ENCODE results near the gene CUX1. TPM values are rescaled to one million over a fixed set of nuclear protein-coding genes. Genes with fewer than 3 reads are reported as not detected.

CUX1 gene
- total RNA-seq, 2 experiments from 2014 or later, result 21.1 to 22.4 TPM

DNA sequence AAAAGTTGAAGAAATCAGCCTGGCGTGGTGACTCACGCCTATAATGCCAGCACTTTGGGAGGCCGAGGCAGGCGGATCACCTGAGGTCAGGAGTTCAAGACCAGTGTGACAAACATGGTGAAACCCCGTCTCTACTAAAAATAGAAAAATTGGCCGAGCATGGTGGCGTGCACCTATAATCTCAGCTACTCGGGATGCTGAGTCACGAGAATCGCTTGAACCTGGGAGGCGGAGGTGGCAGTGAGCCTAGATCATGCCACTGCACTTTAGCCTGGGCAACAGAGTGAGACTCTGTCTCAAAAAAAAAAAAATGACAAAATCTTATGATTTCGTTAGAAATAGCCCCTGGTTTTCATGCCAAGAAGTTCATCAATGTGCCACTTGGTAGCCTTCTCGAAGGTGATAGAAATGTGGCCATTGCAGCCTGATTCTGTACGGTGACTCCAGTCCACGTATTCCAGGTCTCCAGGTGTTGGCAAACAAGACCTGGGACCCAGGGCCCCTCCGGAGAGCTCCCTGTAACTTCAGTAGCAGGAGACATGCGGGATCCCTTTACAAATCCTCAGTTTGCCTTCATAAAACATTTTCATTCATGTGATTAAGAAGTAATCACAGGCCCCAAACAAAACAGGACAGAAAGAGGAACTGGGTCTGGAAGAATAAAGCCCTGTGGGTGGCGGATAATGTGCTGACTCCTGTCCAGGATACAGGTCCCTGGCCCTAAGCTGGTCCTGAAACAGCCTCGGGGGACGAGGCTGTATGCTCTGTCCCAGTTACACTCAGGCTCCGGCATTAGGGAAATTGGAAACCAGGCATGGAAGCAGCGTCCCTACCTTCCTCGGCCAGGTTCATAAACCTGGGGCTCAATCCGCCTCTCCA, 262.0 kb downstream of the CUX1 start:
- Mint-ChIP-seq H3K9me3 (no peaks in the 10 kb centered on the region), H3K27me3 (no peaks in the 10 kb centered on the region), H3K4me1 (no peaks in the 10 kb centered on the region), H3K4me3 (no peak overlapping the region), H3K27ac (no peak overlapping the region), H3K36me3 (ENCODE audit: low read depth) (no peaks in the 10 kb centered on the region)
- no peak for DNase-seq
- ChIA-PET POLR2A (no interaction called here), CTCF (no interaction called here)

DNA sequence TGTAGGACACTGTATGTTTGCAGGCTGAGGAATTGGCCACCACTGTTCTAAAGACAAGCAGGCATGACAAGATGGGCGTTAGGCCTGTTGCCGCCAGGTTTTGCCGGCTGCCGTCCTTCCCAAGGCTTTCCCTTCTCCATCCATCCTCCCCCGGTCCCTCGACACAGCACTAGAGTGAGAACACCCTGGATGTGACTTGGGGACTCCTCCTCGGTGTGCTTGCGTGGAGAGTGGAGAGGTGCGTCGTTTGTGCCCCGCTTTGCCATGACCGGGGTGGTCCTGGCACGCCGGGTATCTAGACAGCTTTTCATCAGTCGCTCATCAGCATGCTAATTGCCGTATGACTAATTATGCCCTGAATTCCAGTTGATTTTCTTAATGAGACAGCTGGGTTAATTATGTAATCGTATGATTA, 262.6 kb downstream of the CUX1 start:
- Mint-ChIP-seq H3K4me1 (no peaks in the 10 kb centered on the region), H3K36me3 (ENCODE audit: low read depth) (no peaks in the 10 kb centered on the region), H3K9me3 (no peaks in the 10 kb centered on the region), H3K27me3 (no peaks in the 10 kb centered on the region), H3K4me3 (no peak overlapping the region), H3K27ac (no peak overlapping the region)
- ChIA-PET CTCF (no interaction called here), POLR2A (no interaction called here)
- no peak for DNase-seq

GRCh38 chr7:102080434-102081243, 263.2 kb downstream of the CUX1 start:
- H3K9me3 Mint-ChIP-seq, result peaks cover 5% of the 10 kb centered on the region
- CTCF ChIA-PET, result no interaction called here
- DNase-seq, result no peak
- H3K36me3 Mint-ChIP-seq (ENCODE audit: low read depth), result peaks cover 3% of the 10 kb centered on the region
- H3K27me3 Mint-ChIP-seq, result no peaks in the 10 kb centered on the region
- no peak overlapping the region for H3K4me3 Mint-ChIP-seq
- H3K4me1 Mint-ChIP-seq, result no peaks in the 10 kb centered on the region
- no peak overlapping the region for H3K27ac Mint-ChIP-seq
- POLR2A ChIA-PET, result no interaction called here

GRCh38 chr7:102081244-102081627, 263.8 kb downstream of the CUX1 start:
- ChIA-PET CTCF (no interaction called here), POLR2A (no interaction called here)
- no peak overlapping the region for H3K4me3 Mint-ChIP-seq
- no peaks in the 10 kb centered on the region for H3K27me3 Mint-ChIP-seq
- peaks cover 6% of the 10 kb centered on the region for H3K36me3 Mint-ChIP-seq (ENCODE audit: low read depth)
- peaks cover 8% of the 10 kb centered on the region for H3K9me3 Mint-ChIP-seq
- no peak overlapping the region for H3K27ac Mint-ChIP-seq
- no peak for DNase-seq
- no peaks in the 10 kb centered on the region for H3K4me1 Mint-ChIP-seq

GRCh38 chr7:102082693-102083368, 265.4 kb downstream of the CUX1 start:
- no peaks in the 10 kb centered on the region for H3K4me1 Mint-ChIP-seq
- no peak overlapping the region for H3K4me3 Mint-ChIP-seq
- peaks cover 6% of the 10 kb centered on the region for H3K36me3 Mint-ChIP-seq (ENCODE audit: low read depth)
- POLR2A ChIA-PET, result no interaction called here
- CTCF ChIA-PET, result no interaction called here
- peaks cover 9% of the 10 kb centered on the region for H3K9me3 Mint-ChIP-seq
- no peak overlapping the region for H3K27ac Mint-ChIP-seq
- H3K27me3 Mint-ChIP-seq, result no peaks in the 10 kb centered on the region
- DNase-seq, result no peak

- Mint-ChIP-seq H3K27ac (no peak overlapping the region), H3K9me3 (peaks cover 20% of the 10 kb centered on the region), H3K36me3 (ENCODE audit: low read depth) (peaks cover 6% of the 10 kb centered on the region), H3K4me3 (no peak overlapping the region), H3K4me1 (no peaks in the 10 kb centered on the region), H3K27me3 (no peaks in the 10 kb centered on the region)
- POLR2A ChIA-PET, result no interaction called here
- no peak for DNase-seq
- CTCF ChIA-PET, result no interaction called here
Observed at GRCh38 chr7:102085218-102085772, 267.9 kb downstream of the CUX1 start.

- no peak overlapping the region for H3K27ac Mint-ChIP-seq
- no peak overlapping the region for H3K4me3 Mint-ChIP-seq
- H3K4me1 Mint-ChIP-seq, result no peaks in the 10 kb centered on the region
- H3K27me3 Mint-ChIP-seq, result no peaks in the 10 kb centered on the region
- peaks cover 6% of the 10 kb centered on the region for H3K36me3 Mint-ChIP-seq (ENCODE audit: low read depth)
- ChIA-PET CTCF (no interaction called here), POLR2A (interaction anchor here (0.6 kb wide), 1 partner anchor 1025 kb away, joined by 4 read pairs; no protein-coding TSS in a partner anchor)
- no peak for DNase-seq
- peaks cover 20% of the 10 kb centered on the region for H3K9me3 Mint-ChIP-seq
Observed at GRCh38 chr7:102089175-102090098, 272.0 kb downstream of the CUX1 start.

- ChIA-PET CTCF (no interaction called here), POLR2A (no interaction called here)
- H3K4me3 Mint-ChIP-seq, result no peak overlapping the region
- H3K9me3 Mint-ChIP-seq, result peaks cover 10% of the 10 kb centered on the region
- H3K27ac Mint-ChIP-seq, result no peak overlapping the region
- H3K27me3 Mint-ChIP-seq, result no peaks in the 10 kb centered on the region
- no peaks in the 10 kb centered on the region for H3K36me3 Mint-ChIP-seq (ENCODE audit: low read depth)
- no peaks in the 10 kb centered on the region for H3K4me1 Mint-ChIP-seq
- DNase-seq, result no peak
Observed at GRCh38 chr7:102093599-102094315, 276.3 kb downstream of the CUX1 start.

- no peak overlapping the region for H3K27ac Mint-ChIP-seq
- CTCF ChIA-PET, result no interaction called here
Observed at GRCh38 chr7:102094316-102094650, 276.9 kb downstream of the CUX1 start.

DNA sequence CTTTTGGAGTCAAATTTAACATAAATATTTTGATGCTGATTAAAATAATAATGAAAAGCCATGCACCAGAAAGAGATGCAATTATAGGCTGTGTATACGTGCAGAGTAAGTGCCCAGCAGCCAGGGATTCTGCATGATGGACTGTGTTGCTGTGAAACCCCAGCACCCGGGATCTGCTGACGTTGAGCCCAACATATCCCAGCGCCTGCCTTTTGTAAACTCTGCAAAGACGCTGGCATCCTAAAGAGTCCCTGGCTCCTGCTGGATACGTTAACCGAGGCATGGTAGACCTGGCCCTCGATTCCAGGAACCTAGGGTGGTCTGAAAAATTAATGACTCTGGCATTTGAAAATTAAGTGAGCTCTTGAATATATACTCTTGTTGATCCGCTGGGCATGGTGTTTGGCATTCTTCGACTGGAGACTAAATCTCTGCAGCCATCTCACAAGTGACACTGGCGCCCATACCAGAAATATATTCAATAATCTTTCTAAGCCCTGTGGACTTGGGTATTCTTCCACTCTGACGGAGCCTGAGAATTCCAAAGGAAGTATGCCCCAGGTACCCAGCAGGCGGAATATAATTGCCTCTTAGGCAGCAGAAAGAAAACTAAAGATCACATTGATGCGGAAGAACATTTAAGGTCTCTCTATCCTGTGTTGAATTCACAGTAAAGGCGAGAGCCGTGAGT, 278.0 kb downstream of the CUX1 start:
- no peaks in the 10 kb centered on the region for H3K9me3 Mint-ChIP-seq
- ChIA-PET POLR2A (no interaction called here), CTCF (no interaction called here)
- no peak overlapping the region for H3K4me3 Mint-ChIP-seq
- H3K36me3 Mint-ChIP-seq (ENCODE audit: low read depth), result no peaks in the 10 kb centered on the region
- no peaks in the 10 kb centered on the region for H3K4me1 Mint-ChIP-seq
- DNase-seq, result no peak
- no peak overlapping the region for H3K27ac Mint-ChIP-seq
- H3K27me3 Mint-ChIP-seq, result no peaks in the 10 kb centered on the region

More at GRCh38 chr7:102094316-102094650, 276.9 kb downstream of the CUX1 start:
- H3K9me3 Mint-ChIP-seq, result peaks cover 5% of the 10 kb centered on the region
- DNase-seq, result no peak
- no peak overlapping the region for H3K4me3 Mint-ChIP-seq
- H3K27me3 Mint-ChIP-seq, result no peaks in the 10 kb centered on the region
- no peaks in the 10 kb centered on the region for H3K4me1 Mint-ChIP-seq
- H3K36me3 Mint-ChIP-seq (ENCODE audit: low read depth), result no peaks in the 10 kb centered on the region
- POLR2A ChIA-PET, result no interaction called here

- CTCF ChIA-PET, result no interaction called here
- no peaks in the 10 kb centered on the region for H3K36me3 Mint-ChIP-seq (ENCODE audit: low read depth)
- no peaks in the 10 kb centered on the region for H3K9me3 Mint-ChIP-seq
- H3K4me1 Mint-ChIP-seq, result no peaks in the 10 kb centered on the region
- H3K4me3 Mint-ChIP-seq, result no peak overlapping the region
- no peaks in the 10 kb centered on the region for H3K27me3 Mint-ChIP-seq
- POLR2A ChIA-PET, result no interaction called here
- DNase-seq, result no peak
- H3K27ac Mint-ChIP-seq, result no peak overlapping the region
Observed at GRCh38 chr7:102096012-102096332, 278.5 kb downstream of the CUX1 start.
